Measurements from ENCODE around the gene OR51D1. TPM values are rescaled to one million over a fixed set of nuclear protein-coding genes. Genes with fewer than 3 reads are reported as not detected.

OR51D1 gene
- total RNA-seq, 4 donors from 2014 or later, result not detected

GRCh38 chr11:4642043-4642442 lies 4.8 kb downstream of the OR51D1 start:
- no peak for DNase-seq (ENCODE audit: low spot score in 2 of 2)
- H3K4me3 ChIP-seq (ENCODE audit: low read depth, poor library complexity, severe bottlenecking), result no peak overlapping the region
- intact Hi-C loops (cut with DNase I; ENCODE audit: low total_unique reads), result no loop called here
- WGBS, 2 donors, result 81 to 83% methylated on average over 7 of the region's 7 CpGs
- TF ChIP-seq, protein P1, sequence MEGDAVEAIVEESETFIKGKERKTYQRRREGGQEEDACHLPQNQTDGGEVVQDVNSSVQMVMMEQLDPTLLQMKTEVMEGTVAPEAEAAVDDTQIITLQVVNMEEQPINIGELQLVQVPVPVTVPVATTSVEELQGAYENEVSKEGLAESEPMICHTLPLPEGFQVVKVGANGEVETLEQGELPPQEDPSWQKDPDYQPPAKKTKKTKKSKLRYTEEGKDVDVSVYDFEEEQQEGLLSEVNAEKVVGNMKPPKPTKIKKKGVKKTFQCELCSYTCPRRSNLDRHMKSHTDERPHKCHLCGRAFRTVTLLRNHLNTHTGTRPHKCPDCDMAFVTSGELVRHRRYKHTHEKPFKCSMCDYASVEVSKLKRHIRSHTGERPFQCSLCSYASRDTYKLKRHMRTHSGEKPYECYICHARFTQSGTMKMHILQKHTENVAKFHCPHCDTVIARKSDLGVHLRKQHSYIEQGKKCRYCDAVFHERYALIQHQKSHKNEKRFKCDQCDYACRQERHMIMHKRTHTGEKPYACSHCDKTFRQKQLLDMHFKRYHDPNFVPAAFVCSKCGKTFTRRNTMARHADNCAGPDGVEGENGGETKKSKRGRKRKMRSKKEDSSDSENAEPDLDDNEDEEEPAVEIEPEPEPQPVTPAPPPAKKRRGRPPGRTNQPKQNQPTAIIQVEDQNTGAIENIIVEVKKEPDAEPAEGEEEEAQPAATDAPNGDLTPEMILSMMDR (IDR thresholded peaks at IDR 0.05), result no peak
- no peak for TF ChIP-seq POLR2A (IDR thresholded peaks at IDR 0.05)

DNA sequence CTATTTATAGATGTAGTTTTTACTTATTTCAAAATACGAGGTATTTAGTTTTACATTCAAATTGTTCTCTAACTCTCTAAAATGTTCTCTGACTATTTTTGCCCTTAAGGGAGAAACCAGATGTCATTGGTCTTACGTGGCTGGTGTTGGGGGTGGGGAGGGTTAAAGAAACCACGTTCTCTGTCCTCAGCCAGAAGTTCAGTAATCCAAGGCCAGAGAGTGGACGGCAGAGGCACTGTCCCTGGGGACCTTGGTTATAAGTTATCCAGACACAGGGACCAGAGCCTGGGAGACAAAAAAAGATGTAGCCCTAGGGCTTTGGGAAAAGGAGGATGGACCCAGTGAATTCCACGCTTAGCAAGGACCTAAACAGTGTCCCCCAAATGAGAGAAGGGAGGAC lies 5.8 kb downstream of the OR51D1 start:
- H3K4me3 ChIP-seq (ENCODE audit: low read depth, poor library complexity, severe bottlenecking), result no peak overlapping the region
- intact Hi-C loops (cut with DNase I; ENCODE audit: low total_unique reads), result no loop called here
- no peak for DNase-seq (ENCODE audit: low spot score in 2 of 2)
- no peak for TF ChIP-seq POLR2A (IDR thresholded peaks at IDR 0.05)
- TF ChIP-seq, protein P1 (IDR thresholded peaks at IDR 0.05), result no peak
- WGBS, 2 donors, result 24 to 29% methylated on average over 5 of the region's 5 CpGs

DNA sequence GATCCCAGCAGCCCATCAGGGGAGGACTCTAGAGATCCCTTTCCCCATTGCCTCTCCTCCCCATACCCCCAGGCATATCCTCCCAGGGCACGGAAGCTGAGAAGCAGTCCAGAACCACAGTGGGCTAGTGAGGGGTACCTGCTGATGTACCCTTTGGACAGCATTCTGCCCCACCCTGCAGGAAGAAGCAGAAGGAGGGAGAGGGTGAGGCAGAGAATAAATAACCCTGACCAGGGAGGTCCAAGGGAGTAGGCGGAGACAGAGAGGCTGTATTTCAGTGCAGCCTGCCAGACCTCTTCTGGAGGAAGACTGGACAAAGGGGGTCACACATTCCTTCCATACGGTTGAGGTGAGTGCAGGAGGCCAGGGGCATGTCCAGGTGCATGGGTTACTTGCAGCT lies 6.4 kb downstream of the OR51D1 start, which contains the start of gene OR51E1:
OR51E1 (plus strand) TSS at position 301 of the 400 bp plus-strand sequence. CDS start 8,545 bp downstream, outside the sequence.
- intact Hi-C loops (cut with DNase I; ENCODE audit: low total_unique reads), result no loop called here
- no peak for DNase-seq (ENCODE audit: low spot score in 2 of 2)
- 67 to 75% methylated on average over 3 of the region's 3 CpGs for WGBS, 2 donors
- no peak within 1 kb of the TSS for H3K4me3 ChIP-seq (ENCODE audit: low read depth, poor library complexity, severe bottlenecking)
- no peak for TF ChIP-seq POLR2A (IDR thresholded peaks at IDR 0.05)
- TF ChIP-seq, protein P1 (IDR thresholded peaks at IDR 0.05), result no peak

DNA sequence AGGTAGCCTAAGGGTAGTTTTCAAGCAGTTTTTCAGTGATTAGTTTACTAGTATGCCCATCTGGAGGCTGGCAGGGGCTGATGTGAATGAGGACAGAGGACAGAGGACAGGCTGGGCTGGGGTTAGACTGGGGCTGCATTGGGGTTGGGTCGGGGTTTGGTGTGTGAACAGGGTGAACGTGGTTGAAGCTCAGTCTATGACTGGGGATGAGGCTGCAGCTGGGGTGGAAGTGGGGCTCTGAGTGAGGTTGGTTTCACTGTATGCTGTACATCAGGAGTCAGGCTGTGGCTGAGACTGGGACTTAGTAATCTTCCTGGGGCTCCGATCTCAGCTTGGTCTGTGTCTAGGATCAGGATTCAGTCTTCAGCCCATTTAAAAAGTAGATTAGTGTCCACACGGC lies 7.0 kb downstream of the OR51D1 start:
- TF ChIP-seq POLR2A (IDR thresholded peaks at IDR 0.05), result no peak
- TF ChIP-seq, protein P1 (IDR thresholded peaks at IDR 0.05), result no peak
- no peak for DNase-seq (ENCODE audit: low spot score in 2 of 2)
- H3K4me3 ChIP-seq (ENCODE audit: low read depth, poor library complexity, severe bottlenecking), result no peak overlapping the region
- intact Hi-C loops (cut with DNase I; ENCODE audit: low total_unique reads), result no loop called here
- 65 to 73% methylated on average over 4 of the region's 4 CpGs for WGBS, 2 donors

DNA sequence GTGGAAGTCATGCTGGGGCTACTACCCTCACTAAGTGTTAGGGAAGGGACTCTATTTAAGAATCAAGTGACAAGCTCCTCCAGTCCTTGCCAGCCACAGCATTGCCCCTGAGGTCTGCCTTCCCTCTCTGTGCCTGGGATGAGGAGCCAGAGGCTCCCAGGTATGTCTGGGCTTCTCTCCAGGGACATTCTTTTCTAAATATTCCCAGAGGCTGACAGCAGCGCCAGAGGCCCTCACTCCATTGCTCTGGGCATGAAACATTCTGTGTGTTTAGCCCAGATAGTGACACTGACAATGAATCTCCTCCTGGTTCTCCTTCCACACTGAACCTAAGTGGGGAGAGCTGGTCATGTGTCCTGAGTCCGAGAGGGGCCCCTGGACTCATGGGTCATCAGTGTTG lies 8.7 kb downstream of the OR51D1 start:
- TF ChIP-seq, protein P1 (IDR thresholded peaks at IDR 0.05), result no peak
- no peak for TF ChIP-seq POLR2A (IDR thresholded peaks at IDR 0.05)
- no peak overlapping the region for H3K4me3 ChIP-seq (ENCODE audit: low read depth, poor library complexity, severe bottlenecking)
- DNase-seq (ENCODE audit: low spot score in 2 of 2), result no peak
- intact Hi-C loops (cut with DNase I; ENCODE audit: low total_unique reads), result no loop called here
- WGBS, 2 donors, result 79 to 80% methylated on average over 2 of the region's 2 CpGs

DNA sequence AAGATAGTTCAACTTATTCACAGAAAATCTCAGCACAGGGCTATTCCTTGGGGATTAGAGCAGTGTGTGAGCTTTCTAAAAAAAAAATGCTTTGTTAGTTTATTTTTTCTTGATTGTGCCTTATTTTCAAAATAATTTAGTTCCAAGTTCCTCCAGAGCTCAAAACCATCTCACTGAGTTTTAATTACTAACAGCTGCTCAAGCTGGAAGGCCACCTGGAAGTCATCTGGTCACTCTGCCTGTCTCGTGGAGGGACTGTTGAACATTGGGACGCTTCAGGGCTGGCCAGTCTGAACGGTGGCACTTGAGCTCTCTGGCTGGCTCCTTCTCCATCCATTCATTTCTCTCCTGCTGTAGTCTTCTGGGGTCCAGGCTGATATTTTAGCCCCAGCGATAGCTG lies 10.5 kb downstream of the OR51D1 start:
- intact Hi-C loops (cut with DNase I; ENCODE audit: low total_unique reads), result no loop called here
- WGBS, 2 donors, result 48 to 72% methylated on average over 4 of the region's 4 CpGs
- H3K4me3 ChIP-seq (ENCODE audit: low read depth, poor library complexity, severe bottlenecking), result no peak overlapping the region
- DNase-seq (ENCODE audit: low spot score in 2 of 2), result no peak
- TF ChIP-seq, protein P1 (IDR thresholded peaks at IDR 0.05), result no peak
- no peak for TF ChIP-seq POLR2A (IDR thresholded peaks at IDR 0.05)

Data from lower leg skin (tissue), 4 donors.